ENCODE data around the gene PPP2R2B.

Gene PPP2R2B

DNA sequence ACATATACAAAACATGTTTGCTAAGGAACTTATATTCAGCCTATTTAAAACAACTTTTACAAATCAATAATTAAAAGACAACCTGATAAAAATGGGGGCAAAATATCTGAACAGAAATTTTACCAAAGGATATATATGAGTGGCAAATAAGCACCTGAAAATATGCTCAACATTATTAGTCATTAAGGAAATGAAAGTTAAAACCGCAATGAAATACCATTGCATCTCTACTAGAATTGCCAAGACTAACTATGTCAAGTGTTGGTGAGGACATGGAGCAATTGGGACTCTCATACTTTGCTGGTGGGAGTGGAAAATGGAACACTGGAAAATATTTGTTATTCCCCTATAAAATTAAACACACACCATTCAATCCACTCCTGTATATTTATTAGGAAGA, 26.3 kb upstream of the PPP2R2B start:
- Histone ChIP-seq H3K4me1 (ENCODE audit: control insufficient read depth in 5 of 5, insufficient read depth in 5 of 5, low read length in 5 of 5) (no peaks in the 10 kb centered on the region), H3K36me3 (ENCODE audit: control insufficient read depth in 5 of 5, insufficient read depth in 5 of 5, low read length in 5 of 5) (no peaks in the 10 kb centered on the region), H3K27me3 (ENCODE audit: control insufficient read depth in 5 of 5, insufficient read depth in 4 of 5, low read length in 5 of 5) (no peaks in the 10 kb centered on the region), H3K9ac (ENCODE audit: low read length in 5 of 5) (no peak overlapping the region), H3K4me3 (ENCODE audit: low read depth in 1 of 5, low read length in 5 of 5) (no peak overlapping the region), H3K27ac (ENCODE audit: low read depth, low read length) (no peak overlapping the region), H3K9me3 (ENCODE audit: control insufficient read depth in 5 of 5, low read length in 5 of 5) (no peaks in the 10 kb centered on the region)

DNA sequence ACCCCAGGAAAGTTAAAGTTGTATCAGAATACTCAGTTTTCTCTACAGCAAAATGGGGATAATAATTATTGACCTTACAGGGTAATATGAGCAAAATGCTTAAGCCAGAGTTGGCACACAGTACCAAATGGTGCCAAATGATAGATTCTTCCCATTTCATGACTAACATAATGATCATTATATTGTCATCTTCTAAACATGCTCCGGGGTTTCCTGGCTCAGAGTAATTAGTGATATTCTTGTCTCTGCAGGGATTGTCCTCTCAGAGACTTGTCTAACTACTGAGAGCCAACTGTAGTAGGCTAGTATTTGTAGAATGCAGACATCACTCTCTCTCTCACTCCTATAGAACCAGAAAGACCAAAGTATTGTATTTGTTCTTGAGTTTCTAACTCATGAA, 25.2 kb upstream of the PPP2R2B start:
- Histone ChIP-seq H3K4me1 (ENCODE audit: control insufficient read depth in 5 of 5, insufficient read depth in 5 of 5, low read length in 5 of 5) (no peaks in the 10 kb centered on the region), H3K9me3 (ENCODE audit: control insufficient read depth in 5 of 5, low read length in 5 of 5) (no peaks in the 10 kb centered on the region)

GRCh38 chr5:146902471-146902870, 23.9 kb upstream of the PPP2R2B start:
- no peaks in the 10 kb centered on the region for H3K4me1 ChIP-seq (ENCODE audit: control insufficient read depth in 5 of 5, insufficient read depth in 5 of 5, low read length in 5 of 5)
- no peak overlapping the region for H3K9ac ChIP-seq (ENCODE audit: low read length in 5 of 5)
- no peaks in the 10 kb centered on the region for H3K9me3 ChIP-seq (ENCODE audit: control insufficient read depth in 5 of 5, low read length in 5 of 5)
- no peaks in the 10 kb centered on the region for H3K36me3 ChIP-seq (ENCODE audit: control insufficient read depth in 5 of 5, insufficient read depth in 5 of 5, low read length in 5 of 5)
- no peak overlapping the region for H3K4me3 ChIP-seq (ENCODE audit: low read depth in 1 of 5, low read length in 5 of 5)
- H3K27ac ChIP-seq (ENCODE audit: low read depth, low read length), result no peak overlapping the region
- H3K27me3 ChIP-seq (ENCODE audit: control insufficient read depth in 5 of 5, insufficient read depth in 4 of 5, low read length in 5 of 5), result no peaks in the 10 kb centered on the region

More for the DNA sequence above, 25.2 kb upstream of the PPP2R2B start:
- H3K27ac ChIP-seq (ENCODE audit: low read depth, low read length), result no peak overlapping the region
- H3K4me3 ChIP-seq (ENCODE audit: low read depth in 1 of 5, low read length in 5 of 5), result no peak overlapping the region
- no peaks in the 10 kb centered on the region for H3K36me3 ChIP-seq (ENCODE audit: control insufficient read depth in 5 of 5, insufficient read depth in 5 of 5, low read length in 5 of 5)
- no peak overlapping the region for H3K9ac ChIP-seq (ENCODE audit: low read length in 5 of 5)
- H3K27me3 ChIP-seq (ENCODE audit: control insufficient read depth in 5 of 5, insufficient read depth in 4 of 5, low read length in 5 of 5), result no peaks in the 10 kb centered on the region

GRCh38 chr5:146897061-146897460, 18.5 kb upstream of the PPP2R2B start:
- Histone ChIP-seq H3K27ac (ENCODE audit: low read depth, low read length) (no peak overlapping the region), H3K9ac (ENCODE audit: low read length in 5 of 5) (no peak overlapping the region), H3K9me3 (ENCODE audit: control insufficient read depth in 5 of 5, low read length in 5 of 5) (no peaks in the 10 kb centered on the region), H3K4me3 (ENCODE audit: low read depth in 1 of 5, low read length in 5 of 5) (no peak overlapping the region), H3K36me3 (ENCODE audit: control insufficient read depth in 5 of 5, insufficient read depth in 5 of 5, low read length in 5 of 5) (no peaks in the 10 kb centered on the region), H3K27me3 (ENCODE audit: control insufficient read depth in 5 of 5, insufficient read depth in 4 of 5, low read length in 5 of 5) (no peaks in the 10 kb centered on the region), H3K4me1 (ENCODE audit: control insufficient read depth in 5 of 5, insufficient read depth in 5 of 5, low read length in 5 of 5) (no peaks in the 10 kb centered on the region)

GRCh38 chr5:146894753-146895521, 16.4 kb upstream of the PPP2R2B start:
- Histone ChIP-seq H3K9ac (ENCODE audit: low read length in 5 of 5) (no peak overlapping the region), H3K27ac (ENCODE audit: low read depth, low read length) (no peak overlapping the region), H3K4me1 (ENCODE audit: control insufficient read depth in 5 of 5, insufficient read depth in 5 of 5, low read length in 5 of 5) (no peaks in the 10 kb centered on the region), H3K27me3 (ENCODE audit: control insufficient read depth in 5 of 5, insufficient read depth in 4 of 5, low read length in 5 of 5) (no peaks in the 10 kb centered on the region), H3K4me3 (ENCODE audit: low read depth in 1 of 5, low read length in 5 of 5) (no peak overlapping the region), H3K9me3 (ENCODE audit: control insufficient read depth in 5 of 5, low read length in 5 of 5) (no peaks in the 10 kb centered on the region), H3K36me3 (ENCODE audit: control insufficient read depth in 5 of 5, insufficient read depth in 5 of 5, low read length in 5 of 5) (no peaks in the 10 kb centered on the region)

- no peak overlapping the region for H3K4me3 ChIP-seq (ENCODE audit: low read depth in 1 of 5, low read length in 5 of 5)
- no peak overlapping the region for H3K9ac ChIP-seq (ENCODE audit: low read length in 5 of 5)
- H3K9me3 ChIP-seq (ENCODE audit: control insufficient read depth in 5 of 5, low read length in 5 of 5), result no peaks in the 10 kb centered on the region
- no peaks in the 10 kb centered on the region for H3K36me3 ChIP-seq (ENCODE audit: control insufficient read depth in 5 of 5, insufficient read depth in 5 of 5, low read length in 5 of 5)
- H3K27ac ChIP-seq (ENCODE audit: low read depth, low read length), result no peak overlapping the region
- no peaks in the 10 kb centered on the region for H3K4me1 ChIP-seq (ENCODE audit: control insufficient read depth in 5 of 5, insufficient read depth in 5 of 5, low read length in 5 of 5)
- H3K27me3 ChIP-seq (ENCODE audit: control insufficient read depth in 5 of 5, insufficient read depth in 4 of 5, low read length in 5 of 5), result no peaks in the 10 kb centered on the region
Measured at GRCh38 chr5:146893991-146894390, 15.4 kb upstream of the PPP2R2B start.

DNA sequence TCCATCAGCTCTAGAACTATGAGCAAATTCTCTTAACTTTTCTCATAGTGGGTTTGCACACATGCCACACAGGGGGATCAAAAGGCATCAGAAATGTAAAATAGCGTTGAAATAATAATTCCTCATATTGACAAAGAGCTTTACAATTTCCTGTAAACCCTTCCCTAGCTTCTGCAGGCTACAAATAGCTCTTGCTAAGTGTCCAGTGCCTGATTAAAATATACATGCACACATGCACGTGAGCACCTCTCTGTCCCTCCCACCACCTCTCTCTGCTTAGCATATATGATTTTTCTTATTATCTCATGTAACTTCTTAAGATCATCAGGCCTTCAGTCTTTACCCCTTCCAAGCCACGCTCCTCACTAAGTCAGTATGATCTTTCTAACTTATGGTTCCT, 13.7 kb upstream of the PPP2R2B start:
- no peak overlapping the region for H3K27ac ChIP-seq (ENCODE audit: low read depth, low read length)
- H3K9me3 ChIP-seq (ENCODE audit: control insufficient read depth in 5 of 5, low read length in 5 of 5), result no peaks in the 10 kb centered on the region
- H3K4me3 ChIP-seq (ENCODE audit: low read depth in 1 of 5, low read length in 5 of 5), result no peak overlapping the region
- no peaks in the 10 kb centered on the region for H3K4me1 ChIP-seq (ENCODE audit: control insufficient read depth in 5 of 5, insufficient read depth in 5 of 5, low read length in 5 of 5)
- no peaks in the 10 kb centered on the region for H3K27me3 ChIP-seq (ENCODE audit: control insufficient read depth in 5 of 5, insufficient read depth in 4 of 5, low read length in 5 of 5)
- H3K9ac ChIP-seq (ENCODE audit: low read length in 5 of 5), result no peak overlapping the region
- no peaks in the 10 kb centered on the region for H3K36me3 ChIP-seq (ENCODE audit: control insufficient read depth in 5 of 5, insufficient read depth in 5 of 5, low read length in 5 of 5)

DNA sequence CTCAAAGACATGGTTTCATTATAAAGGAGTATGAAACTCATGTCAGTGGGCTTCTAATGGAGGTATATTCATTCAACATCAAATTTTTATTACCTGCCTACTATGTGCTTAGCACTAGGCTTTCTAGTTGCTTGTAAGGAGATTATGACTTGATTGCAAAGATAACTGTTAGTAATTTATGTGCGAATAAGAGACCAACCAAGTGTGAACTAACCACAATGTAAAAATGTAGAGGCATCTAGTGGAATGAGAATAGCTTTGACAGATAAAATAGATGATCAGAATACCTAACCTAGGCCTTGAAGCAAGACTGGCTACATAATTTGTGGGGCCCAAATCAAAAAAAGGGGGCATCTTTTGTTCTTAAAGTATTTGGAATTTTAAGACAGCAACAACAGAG, 13.0 kb upstream of the PPP2R2B start:
- no peaks in the 10 kb centered on the region for H3K27me3 ChIP-seq (ENCODE audit: control insufficient read depth in 5 of 5, insufficient read depth in 4 of 5, low read length in 5 of 5)
- H3K9me3 ChIP-seq (ENCODE audit: control insufficient read depth in 5 of 5, low read length in 5 of 5), result no peaks in the 10 kb centered on the region
- H3K36me3 ChIP-seq (ENCODE audit: control insufficient read depth in 5 of 5, insufficient read depth in 5 of 5, low read length in 5 of 5), result no peaks in the 10 kb centered on the region
- H3K9ac ChIP-seq (ENCODE audit: low read length in 5 of 5), result no peak overlapping the region
- H3K4me1 ChIP-seq (ENCODE audit: control insufficient read depth in 5 of 5, insufficient read depth in 5 of 5, low read length in 5 of 5), result no peaks in the 10 kb centered on the region
- no peak overlapping the region for H3K4me3 ChIP-seq (ENCODE audit: low read depth in 1 of 5, low read length in 5 of 5)
- H3K27ac ChIP-seq (ENCODE audit: low read depth, low read length), result no peak overlapping the region

DNA sequence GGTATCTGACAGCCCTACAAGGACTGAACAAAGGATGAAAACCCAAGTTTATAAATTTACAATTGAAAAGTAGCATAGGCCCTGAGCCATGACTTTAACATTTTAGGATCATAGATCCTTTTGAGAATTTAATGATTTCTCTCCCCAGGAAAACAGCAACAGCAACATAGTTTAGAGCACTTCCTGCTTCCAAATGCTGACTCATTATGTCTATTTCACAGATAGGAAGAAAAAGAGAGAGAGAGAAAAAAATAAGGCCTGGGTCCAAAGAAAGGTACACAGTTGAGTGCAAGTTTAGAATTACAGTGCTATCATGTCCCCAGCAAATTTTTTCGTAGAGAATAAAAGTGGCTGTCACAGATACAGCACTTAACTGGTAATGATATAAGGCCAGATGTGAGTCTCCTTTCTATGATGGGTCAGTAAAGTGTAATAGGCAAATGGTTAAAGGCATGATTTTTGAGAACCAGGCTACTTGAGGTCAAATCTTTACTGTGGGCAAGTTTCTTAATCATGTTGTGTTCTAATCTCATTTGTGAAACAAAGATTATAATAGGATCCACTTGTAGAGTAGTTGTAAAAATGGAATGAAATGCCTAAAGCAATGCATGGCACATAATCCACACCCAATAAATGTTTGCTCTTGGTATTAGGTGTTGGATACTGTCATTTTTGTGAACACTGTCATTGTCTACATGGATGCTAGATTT, 12.3 kb upstream of the PPP2R2B start:
- no peaks in the 10 kb centered on the region for H3K4me1 ChIP-seq (ENCODE audit: control insufficient read depth in 5 of 5, insufficient read depth in 5 of 5, low read length in 5 of 5)
- H3K9ac ChIP-seq (ENCODE audit: low read length in 5 of 5), result no peak overlapping the region
- H3K36me3 ChIP-seq (ENCODE audit: control insufficient read depth in 5 of 5, insufficient read depth in 5 of 5, low read length in 5 of 5), result no peaks in the 10 kb centered on the region
- no peaks in the 10 kb centered on the region for H3K9me3 ChIP-seq (ENCODE audit: control insufficient read depth in 5 of 5, low read length in 5 of 5)
- H3K4me3 ChIP-seq (ENCODE audit: low read depth in 1 of 5, low read length in 5 of 5), result no peak overlapping the region
- H3K27ac ChIP-seq (ENCODE audit: low read depth, low read length), result no peak overlapping the region
- H3K27me3 ChIP-seq (ENCODE audit: control insufficient read depth in 5 of 5, insufficient read depth in 4 of 5, low read length in 5 of 5), result no peaks in the 10 kb centered on the region

- Histone ChIP-seq H3K9me3 (ENCODE audit: control insufficient read depth in 5 of 5, low read length in 5 of 5) (no peaks in the 10 kb centered on the region), H3K27ac (ENCODE audit: low read depth, low read length) (no peak overlapping the region), H3K27me3 (ENCODE audit: control insufficient read depth in 5 of 5, insufficient read depth in 4 of 5, low read length in 5 of 5) (no peaks in the 10 kb centered on the region), H3K9ac (ENCODE audit: low read length in 5 of 5) (no peak overlapping the region), H3K4me3 (ENCODE audit: low read depth in 1 of 5, low read length in 5 of 5) (no peak overlapping the region), H3K36me3 (ENCODE audit: control insufficient read depth in 5 of 5, insufficient read depth in 5 of 5, low read length in 5 of 5) (no peaks in the 10 kb centered on the region), H3K4me1 (ENCODE audit: control insufficient read depth in 5 of 5, insufficient read depth in 5 of 5, low read length in 5 of 5) (no peaks in the 10 kb centered on the region)
Measured at GRCh38 chr5:146890066-146890465, 11.5 kb upstream of the PPP2R2B start.
